Uterus (tissue), 2 donors: Measurements from ENCODE around the gene RMRP.

Source experiments
- CTCF ChIP-seq, 4 experiments: fragments of 200-600 bp in 2 of 4; fragments of 450-650 bp in 2 of 4; sonication (generic) in 2 of 4; IDR thresholded peaks; one replicate each; pipeline ENCODE4 v1.5.1; 2016 to 2019; ENCODE audit warnings: antibody characterized with exemption in 4 of 4, mild to moderate bottlenecking in 2 of 4, moderate library complexity in 1 of 4
- POLR2A ChIP-seq, 2 donors: fragments of 450-650 bp; IDR thresholded peaks; one replicate each; pipeline ENCODE4 v1.6.1; 2016; ENCODE audit warnings: antibody characterized with exemption in 2 of 2, mild to moderate bottlenecking in 1 of 2, moderate library complexity in 1 of 2

GRCh38 chr9:35658968-35659220, 1.1 kb upstream of the RMRP start:
- TF ChIP-seq CTCF (IDR thresholded peaks at IDR 0.05) (no peak), POLR2A (IDR thresholded peaks at IDR 0.05) (no peak)
